K562 (cell line): ENCODE data around the gene RBM20.

ENCODE experiments used
- CBX5 ChIP-seq: IDR thresholded peaks from 2 replicates; pipeline ENCODE4 v1.6.1; 2014; ENCODE audit warnings: low read depth, borderline replicate concordance
- FOXJ2 ChIP-seq: fragments of 200-800 bp; sonication (Bioruptor generic); IDR thresholded peaks from 2 replicates; pipeline ENCODE4 v1.6.1; 2016; ENCODE audit warnings: missing genetic modification characterization, missing compliant biosample characterization
- HDAC6 ChIP-seq: IDR thresholded peaks from 2 replicates; pipeline ENCODE4 v1.6.1; 2012; ENCODE audit warnings: low read depth, mild to moderate bottlenecking, control low read depth, inconsistent platforms, low read length, moderate library complexity
- HNRNPK ChIP-seq: fragments of 200-400 bp; formaldehyde crosslinking; IDR thresholded peaks from one replicate; pipeline ENCODE4 v1.6.1; 2018; ENCODE audit warnings: mild to moderate bottlenecking, low read depth, low read length; ENCODE audit not compliant: poor library complexity, severe bottlenecking
- NR2C2 ChIP-seq, 2 experiments: fragments of 200-800 bp in 1 of 2; sonication (Bioruptor generic) in 1 of 2; sonication (generic) in 1 of 2; formaldehyde crosslinking in 1 of 2; IDR thresholded peaks; 2 replicates each; pipeline versions ENCODE4 v1.6.1 to v1.8.0; 2016 to 2022; ENCODE audit warnings: mild to moderate bottlenecking in 1 of 2, missing compliant biosample characterization in 1 of 2, missing genetic modification characterization in 1 of 2, missing genetic modification reagents in 1 of 2
- NUFIP1 ChIP-seq: fragments of 450-650 bp; IDR thresholded peaks from 2 replicates; pipeline ENCODE4 v1.6.1; 2018; ENCODE audit not compliant: partially characterized antibody
- RBM15 ChIP-seq: fragments of 200-400 bp; formaldehyde crosslinking; IDR thresholded peaks from 2 replicates; pipeline ENCODE4 v1.6.1; 2018; ENCODE audit warnings: mild to moderate bottlenecking, low read length, moderate library complexity; ENCODE audit not compliant: insufficient read depth
- TEAD1 ChIP-seq, 2 experiments: fragments of 450-650 bp in 1 of 2; sonication (generic) in 1 of 2; formaldehyde crosslinking; IDR thresholded peaks; 2 replicates each; pipeline versions ENCODE4 v1.4.0 to v1.8.0; 2020 to 2022; ENCODE audit warnings: mild to moderate bottlenecking in 2 of 2, missing genetic modification reagents in 1 of 2
- ZNF165 ChIP-seq: fragments of 250-450 bp; sonication (Bioruptor Pico); IDR thresholded peaks from 2 replicates; pipeline ENCODE4 v1.4.0; 2020; ENCODE audit warnings: borderline replicate concordance
- ZNF263 ChIP-seq: sonication (generic); formaldehyde crosslinking; IDR thresholded peaks from 2 replicates; pipeline ENCODE4 v1.8.0; 2022; ENCODE audit warnings: mild to moderate bottlenecking, missing genetic modification reagents, borderline replicate concordance

DNA sequence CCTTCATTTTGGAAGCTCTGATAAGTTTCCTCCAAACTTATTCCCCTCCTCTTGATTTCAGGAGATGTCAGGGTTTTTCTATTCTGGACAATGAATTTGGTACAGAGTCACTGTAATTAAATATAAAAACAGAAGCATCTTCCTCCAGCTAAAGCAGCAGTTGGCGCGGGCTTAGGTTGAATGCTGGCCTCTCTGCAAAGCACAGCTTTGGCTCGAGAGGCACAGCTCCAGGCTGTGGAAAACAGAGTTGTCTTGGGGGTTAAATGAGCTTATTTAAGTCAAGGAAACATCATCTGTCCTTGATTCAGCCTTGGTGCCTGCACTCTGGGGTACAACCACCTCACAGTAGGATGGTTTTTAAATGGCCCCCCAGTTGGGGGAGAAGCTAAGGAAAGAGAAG is 192.6 kb downstream of the RBM20 start:
- TF ChIP-seq HNRNPK (no peak), CBX5 (no peak), TEAD1 (CRISPR knock-in tag; IDR thresholded peaks at IDR 0.05) (no peak), HDAC6 (no peak), NUFIP1 (no peak), ZNF165 (CRISPR knock-in tag) (no peak), RBM15 (no peak), FOXJ2 (tag) (no peak), NR2C2 (CRISPR knock-in tag; IDR thresholded peaks at IDR 0.05) (no peak), NR2C2 (tag; IDR thresholded peaks at IDR 0.05) (no peak), ZNF263 (CRISPR knock-in tag) (no peak)
